HFFc6 (cell line): ENCODE data around the gene BCLAF1. TPM values are rescaled to one million over a fixed set of nuclear protein-coding genes. Genes with fewer than 3 reads are reported as not detected.
"Not testable (repeated sequence)": the region's sequence is repeated elsewhere in the genome, so short reads cannot be mapped to it uniquely, and the experiment has no call there.

Experiments
- DNase-seq: peaks from one replicate; pipeline ENCODE4 v3.0.0-alpha.2; 2018
- H3K27ac Mint-ChIP-seq: 2 replicates; pipeline ENCODE4 v1.8.0; 2020; ENCODE audit warnings: mild to moderate bottlenecking, mixed read lengths
- H3K27me3 Mint-ChIP-seq: 2 replicates; pipeline ENCODE4 v1.8.0; 2021; ENCODE audit warnings: mild to moderate bottlenecking, moderate library complexity, mixed read lengths; ENCODE audit not compliant: insufficient read depth
- H3K36me3 Mint-ChIP-seq: 2 replicates; pipeline ENCODE4 v1.8.0; 2021; ENCODE audit warnings: low read depth, mixed read lengths
- H3K4me1 Mint-ChIP-seq: 2 replicates; pipeline ENCODE4 v1.8.0; 2020; ENCODE audit warnings: low read depth, mixed read lengths
- H3K4me3 Mint-ChIP-seq: 2 replicates; pipeline ENCODE4 v1.8.0; 2020; ENCODE audit warnings: mild to moderate bottlenecking, moderate library complexity, mixed read lengths
- H3K9me3 Mint-ChIP-seq: 2 replicates; pipeline ENCODE4 v1.8.0; 2020; ENCODE audit warnings: mild to moderate bottlenecking, mixed read lengths
- total RNA-seq, 6 experiments: library from RNA; stranded (reverse); fragmentation: NEBNext Ultra II Directional; extraction: Animal tissue kit (Norgen Biotek cat#: 25700); gene quantifications; 2 replicates in 1 of 6; 3 replicates in 5 of 6; pipeline ENCODE4 v1.2.3, GENCODE V29; 2021
- TF ChIP-seq, protein P1 (sequence below): fragments of 200-600 bp; sonication (generic); IDR thresholded peaks from 2 replicates; pipeline ENCODE4 v1.5.0; 2021; ENCODE audit warnings: antibody characterized with exemption, mild to moderate bottlenecking

BCLAF1 gene
- total RNA-seq, 6 experiments from 2014 or later: 136 to 164 (median 153) TPM

DNA sequence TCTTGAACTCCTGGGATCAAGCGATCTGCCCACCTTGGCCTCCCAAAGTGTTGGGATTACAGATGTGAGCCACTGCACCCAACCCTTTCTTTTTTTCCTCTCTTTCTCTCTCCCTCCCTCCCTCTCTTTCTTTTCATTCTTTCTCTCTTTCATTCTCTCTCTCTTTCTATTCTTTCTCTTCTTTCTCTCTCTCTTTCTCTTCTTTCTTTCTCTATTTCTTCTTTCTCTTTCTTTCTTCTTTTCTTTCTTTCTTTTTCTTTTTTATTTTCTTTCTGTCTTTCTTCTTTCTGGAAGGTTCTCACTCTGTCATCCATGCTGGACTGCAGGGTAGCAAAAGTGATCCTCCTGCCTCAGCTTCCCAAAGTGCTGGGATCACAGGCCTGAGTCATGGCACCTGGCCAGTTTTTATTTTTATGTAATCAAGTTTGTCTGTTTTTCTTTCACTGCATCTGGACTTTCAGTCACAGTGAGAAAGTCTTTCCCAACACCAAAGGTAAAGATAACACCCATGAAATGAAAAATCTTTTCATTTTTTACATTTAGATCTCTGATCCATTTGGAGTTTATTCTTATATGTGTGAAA lies 20.2 kb upstream of the BCLAF1 start:
- H3K36me3 Mint-ChIP-seq: no peaks in the 10 kb centered on the region
- peaks cover 17% of the 10 kb centered on the region for H3K27me3 Mint-ChIP-seq
- H3K4me3 Mint-ChIP-seq: no peak overlapping the region
- DNase-seq: no peak
- no peaks in the 10 kb centered on the region for H3K4me1 Mint-ChIP-seq
- TF ChIP-seq, protein P1, sequence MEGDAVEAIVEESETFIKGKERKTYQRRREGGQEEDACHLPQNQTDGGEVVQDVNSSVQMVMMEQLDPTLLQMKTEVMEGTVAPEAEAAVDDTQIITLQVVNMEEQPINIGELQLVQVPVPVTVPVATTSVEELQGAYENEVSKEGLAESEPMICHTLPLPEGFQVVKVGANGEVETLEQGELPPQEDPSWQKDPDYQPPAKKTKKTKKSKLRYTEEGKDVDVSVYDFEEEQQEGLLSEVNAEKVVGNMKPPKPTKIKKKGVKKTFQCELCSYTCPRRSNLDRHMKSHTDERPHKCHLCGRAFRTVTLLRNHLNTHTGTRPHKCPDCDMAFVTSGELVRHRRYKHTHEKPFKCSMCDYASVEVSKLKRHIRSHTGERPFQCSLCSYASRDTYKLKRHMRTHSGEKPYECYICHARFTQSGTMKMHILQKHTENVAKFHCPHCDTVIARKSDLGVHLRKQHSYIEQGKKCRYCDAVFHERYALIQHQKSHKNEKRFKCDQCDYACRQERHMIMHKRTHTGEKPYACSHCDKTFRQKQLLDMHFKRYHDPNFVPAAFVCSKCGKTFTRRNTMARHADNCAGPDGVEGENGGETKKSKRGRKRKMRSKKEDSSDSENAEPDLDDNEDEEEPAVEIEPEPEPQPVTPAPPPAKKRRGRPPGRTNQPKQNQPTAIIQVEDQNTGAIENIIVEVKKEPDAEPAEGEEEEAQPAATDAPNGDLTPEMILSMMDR: no peak
- H3K9me3 Mint-ChIP-seq: no peaks in the 10 kb centered on the region
- no peak overlapping the region for H3K27ac Mint-ChIP-seq

DNA sequence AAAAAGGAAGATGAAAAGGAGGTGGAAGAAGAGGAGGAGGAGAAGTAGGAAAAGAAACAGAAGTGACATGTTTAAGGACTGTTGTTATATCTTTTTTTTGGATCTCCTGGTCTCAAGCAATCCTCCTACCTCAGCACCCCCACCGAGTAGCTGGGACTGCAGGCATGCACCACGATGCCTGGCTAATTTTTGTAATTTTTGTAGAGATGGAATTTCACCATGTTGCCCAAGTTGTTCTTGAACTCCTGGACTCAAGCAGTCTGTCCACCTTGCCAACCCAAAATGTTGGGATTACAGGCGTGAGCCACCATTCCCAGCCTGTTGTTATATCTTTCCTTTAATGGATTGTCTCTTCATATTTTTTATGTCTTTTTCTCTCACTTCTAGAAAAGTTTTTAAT lies 19.5 kb upstream of the BCLAF1 start:
- no peaks in the 10 kb centered on the region for H3K9me3 Mint-ChIP-seq
- no peak for DNase-seq
- H3K27ac Mint-ChIP-seq: no peak overlapping the region
- peaks cover 17% of the 10 kb centered on the region for H3K27me3 Mint-ChIP-seq
- no peaks in the 10 kb centered on the region for H3K4me1 Mint-ChIP-seq
- TF ChIP-seq, protein P1: no peak
- H3K4me3 Mint-ChIP-seq: no peak overlapping the region
- H3K36me3 Mint-ChIP-seq: no peaks in the 10 kb centered on the region

DNA sequence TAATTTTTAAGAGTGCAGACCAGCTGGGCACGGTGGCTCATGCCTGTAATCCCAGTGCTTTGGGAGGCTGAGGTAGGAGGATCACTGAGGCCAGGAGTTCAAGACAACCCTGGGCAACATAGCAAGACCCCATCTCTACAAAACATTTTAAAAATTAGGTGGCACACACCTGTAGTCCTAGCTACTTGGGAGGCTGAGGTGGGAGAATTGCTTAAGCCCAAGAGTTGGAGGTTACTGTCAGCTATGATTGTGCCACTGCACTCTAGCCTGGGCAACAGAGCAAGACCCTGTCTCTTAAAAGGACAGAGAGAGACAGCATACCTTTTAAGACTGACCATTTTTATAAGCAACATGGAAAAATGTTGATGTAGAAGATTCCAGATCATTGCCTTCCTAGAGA lies 18.8 kb upstream of the BCLAF1 start:
- H3K27ac Mint-ChIP-seq, H3K36me3 Mint-ChIP-seq, H3K4me3 Mint-ChIP-seq, DNase-seq, H3K4me1 Mint-ChIP-seq, H3K9me3 Mint-ChIP-seq: not testable (repeated sequence)
- H3K27me3 Mint-ChIP-seq: peaks cover 19% of the 10 kb centered on the region

DNA sequence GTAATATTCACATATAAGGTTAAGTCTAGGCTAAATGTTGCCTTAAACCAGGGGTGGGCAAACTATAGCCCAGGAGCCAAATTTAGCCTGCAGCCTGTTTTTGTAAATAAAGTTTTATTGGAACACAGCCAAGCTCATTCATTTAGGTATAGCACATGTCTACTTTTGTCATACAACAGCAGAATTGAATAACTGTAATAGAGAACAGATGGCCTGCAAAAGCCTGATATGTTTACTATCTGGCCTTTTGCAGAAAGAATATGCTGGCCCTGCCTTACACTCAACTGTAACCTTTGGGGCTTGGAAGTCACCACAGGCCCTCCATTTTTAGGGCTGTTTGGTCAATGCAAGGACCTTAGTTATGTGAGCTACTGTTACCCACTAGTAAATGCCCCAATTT lies 17.7 kb upstream of the BCLAF1 start:
- no peaks in the 10 kb centered on the region; the same call in 1 of the 2 replicates for H3K9me3 Mint-ChIP-seq

DNA sequence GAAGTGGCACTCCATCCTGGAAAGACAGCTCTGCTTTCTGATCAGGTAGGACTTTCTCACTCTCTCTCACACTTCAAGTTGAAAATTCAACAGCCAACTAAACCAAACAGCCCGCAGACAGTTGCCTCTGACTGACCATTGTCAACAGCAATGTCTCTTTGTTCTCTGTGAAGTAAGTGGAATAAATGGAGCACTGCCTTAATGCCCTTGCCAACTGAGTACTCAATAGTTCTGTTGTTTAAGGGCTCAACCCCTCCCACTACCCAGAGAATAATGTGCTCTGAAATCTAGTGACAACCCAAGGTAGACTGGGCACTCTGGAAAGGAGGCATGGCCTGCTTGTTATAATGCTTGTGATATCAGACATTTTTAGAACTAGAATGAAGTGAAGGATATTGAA lies 16.8 kb upstream of the BCLAF1 start:
- no peak overlapping the region for H3K4me3 Mint-ChIP-seq
- H3K9me3 Mint-ChIP-seq: no peaks in the 10 kb centered on the region; the same call in 1 of the 2 replicates

More for the DNA sequence above, 17.7 kb upstream of the BCLAF1 start:
- Mint-ChIP-seq H3K27me3 (peaks cover 17% of the 10 kb centered on the region), H3K4me1 (no peaks in the 10 kb centered on the region), H3K4me3 (no peak overlapping the region), H3K27ac (no peak overlapping the region), H3K36me3 (no peaks in the 10 kb centered on the region)
- TF ChIP-seq, protein P1: no peak
- DNase-seq: no peak

DNA sequence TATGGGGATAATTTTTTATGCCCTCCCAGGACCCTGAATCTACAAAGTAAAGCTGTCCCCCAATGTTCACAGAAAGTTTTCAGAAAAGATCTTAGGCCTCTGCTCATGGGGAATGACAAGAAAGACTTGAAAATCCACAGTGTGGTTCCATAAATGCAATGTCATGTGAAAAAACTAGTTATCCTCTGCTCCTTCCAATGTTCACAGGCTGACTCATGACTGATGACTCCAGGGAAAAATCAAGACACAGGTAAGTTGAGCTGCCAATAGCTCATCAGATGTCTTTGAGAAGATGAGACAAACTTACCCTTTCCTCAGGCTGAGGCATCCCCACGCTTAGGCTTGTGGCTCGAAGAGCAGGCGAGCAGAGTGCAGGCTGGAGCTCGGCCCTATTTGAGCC lies 14.8 kb upstream of the BCLAF1 start:
- Mint-ChIP-seq H3K4me3 (no peak overlapping the region), H3K9me3 (no peaks in the 10 kb centered on the region; the same call in 1 of the 2 replicates), H3K36me3 (no peaks in the 10 kb centered on the region), H3K27me3 (peaks cover 9% of the 10 kb centered on the region), H3K27ac (no peak overlapping the region), H3K4me1 (no peaks in the 10 kb centered on the region)
- TF ChIP-seq, protein P1: no peak
- DNase-seq: no peak

More for the DNA sequence above, 16.8 kb upstream of the BCLAF1 start:
- no peak overlapping the region for H3K27ac Mint-ChIP-seq
- no peak for DNase-seq
- H3K36me3 Mint-ChIP-seq: no peaks in the 10 kb centered on the region
- H3K4me1 Mint-ChIP-seq: no peaks in the 10 kb centered on the region
- TF ChIP-seq, protein P1: no peak
- H3K27me3 Mint-ChIP-seq: peaks cover 17% of the 10 kb centered on the region
